ENCODE results near the gene ERN1. TPM values are rescaled to one million over a fixed set of nuclear protein-coding genes. Genes with fewer than 3 reads are reported as not detected.

Gene ERN1
- total RNA-seq, 1 donor from 2014 or later, result 9.3 TPM

- TF ChIP-seq CTCF (IDR thresholded peaks at IDR 0.05; ENCODE audit: borderline replicate concordance), result no peak
- H3K27ac ChIP-seq (replicated peaks), result no peak overlapping the region
- H3K36me3 ChIP-seq, result peaks cover 14% of the 10 kb centered on the region
- no peaks in the 10 kb centered on the region for H3K4me1 ChIP-seq
- DNase-seq, result no peak
- intact Hi-C loops (cut with micrococcal nuclease), result loop anchor here (10.0 kb wide), 1 partner anchor 247 kb away; no protein-coding TSS in a partner anchor
- no peaks in the 10 kb centered on the region for H3K27me3 ChIP-seq (ENCODE audit: low read depth)
- no peaks in the 10 kb centered on the region for H3K9me3 ChIP-seq (replicated peaks)
- no peak overlapping the region for H3K4me3 ChIP-seq
Measured at GRCh38 chr17:64037802-64038201, 92.1 kb downstream of the ERN1 start.

GRCh38 chr17:64037180-64037579 lies 92.8 kb downstream of the ERN1 start:
- no peak for DNase-seq
- Histone ChIP-seq H3K9me3 (replicated peaks) (no peaks in the 10 kb centered on the region), H3K27ac (replicated peaks) (no peak overlapping the region), H3K4me3 (no peak overlapping the region), H3K4me1 (no peaks in the 10 kb centered on the region), H3K36me3 (peaks cover 11% of the 10 kb centered on the region), H3K27me3 (ENCODE audit: low read depth) (no peaks in the 10 kb centered on the region)
- intact Hi-C loops (cut with micrococcal nuclease), result loop anchor here (10.0 kb wide), 1 partner anchor 248 kb away; no protein-coding TSS in a partner anchor
- TF ChIP-seq CTCF (IDR thresholded peaks at IDR 0.05; ENCODE audit: borderline replicate concordance), result no peak

GRCh38 chr17:64036198-64036922 lies 93.6 kb downstream of the ERN1 start:
- H3K36me3 ChIP-seq, result peaks cover 6% of the 10 kb centered on the region
- H3K27me3 ChIP-seq (ENCODE audit: low read depth), result no peaks in the 10 kb centered on the region
- no peak overlapping the region for H3K27ac ChIP-seq (replicated peaks)
- TF ChIP-seq CTCF (IDR thresholded peaks at IDR 0.05; ENCODE audit: borderline replicate concordance), result no peak
- no peaks in the 10 kb centered on the region for H3K9me3 ChIP-seq (replicated peaks)
- intact Hi-C loops (cut with micrococcal nuclease), result loop anchor here (10.0 kb wide), 1 partner anchor 248 kb away; no protein-coding TSS in a partner anchor
- DNase-seq, result no peak
- H3K4me1 ChIP-seq, result no peaks in the 10 kb centered on the region
- no peak overlapping the region for H3K4me3 ChIP-seq

- intact Hi-C loops (cut with micrococcal nuclease), result loop anchor here (10.0 kb wide), 1 partner anchor 253 kb away; no protein-coding TSS in a partner anchor
- H3K4me1 ChIP-seq, result no peaks in the 10 kb centered on the region
- TF ChIP-seq CTCF (IDR thresholded peaks at IDR 0.05; ENCODE audit: borderline replicate concordance), result no peak
- H3K27me3 ChIP-seq (ENCODE audit: low read depth), result no peaks in the 10 kb centered on the region
- H3K27ac ChIP-seq (replicated peaks), result no peak overlapping the region
- H3K36me3 ChIP-seq, result no peaks in the 10 kb centered on the region
- no peak for DNase-seq
- H3K4me3 ChIP-seq, result no peak overlapping the region
- H3K9me3 ChIP-seq (replicated peaks), result no peaks in the 10 kb centered on the region
Measured at GRCh38 chr17:64032081-64032480, 97.9 kb downstream of the ERN1 start.

- peak; percentile 86 for TF ChIP-seq CTCF (IDR thresholded peaks at IDR 0.05; ENCODE audit: borderline replicate concordance)
- Histone ChIP-seq H3K36me3 (no peaks in the 10 kb centered on the region), H3K9me3 (replicated peaks) (no peaks in the 10 kb centered on the region), H3K4me1 (peaks cover 15% of the 10 kb centered on the region), H3K27ac (replicated peaks) (no peak overlapping the region), H3K4me3 (no peak overlapping the region), H3K27me3 (ENCODE audit: low read depth) (no peaks in the 10 kb centered on the region)
- intact Hi-C loops (cut with micrococcal nuclease), result loop anchor here (5.0 to 10.0 kb wide), 2 partner anchors 103 to 114 kb away; partner anchors contain the start of genes CSHL1, ERN1 and GH1
- DNase-seq, result peak; percentile 42
Measured at GRCh38 chr17:64028874-64029464, 101.0 kb downstream of the ERN1 start.

Measured in left ventricle myocardium inferior (tissue), 1 donor.